GM21825 (cell line): ENCODE data around the gene HTRA3.
"Not testable (repeated sequence)": the region's sequence is repeated elsewhere in the genome, so short reads cannot be mapped to it uniquely, and the experiment has no call there.

Experiments
- ATAC-seq: cut with Tn5 transposase; IDR thresholded peaks from one replicate; pipeline ENCODE4 v1.9.1; 2021; ENCODE audit warnings: mild to moderate bottlenecking, moderate library complexity; ENCODE audit not compliant: unreplicated experiment

The HTRA3 gene

DNA sequence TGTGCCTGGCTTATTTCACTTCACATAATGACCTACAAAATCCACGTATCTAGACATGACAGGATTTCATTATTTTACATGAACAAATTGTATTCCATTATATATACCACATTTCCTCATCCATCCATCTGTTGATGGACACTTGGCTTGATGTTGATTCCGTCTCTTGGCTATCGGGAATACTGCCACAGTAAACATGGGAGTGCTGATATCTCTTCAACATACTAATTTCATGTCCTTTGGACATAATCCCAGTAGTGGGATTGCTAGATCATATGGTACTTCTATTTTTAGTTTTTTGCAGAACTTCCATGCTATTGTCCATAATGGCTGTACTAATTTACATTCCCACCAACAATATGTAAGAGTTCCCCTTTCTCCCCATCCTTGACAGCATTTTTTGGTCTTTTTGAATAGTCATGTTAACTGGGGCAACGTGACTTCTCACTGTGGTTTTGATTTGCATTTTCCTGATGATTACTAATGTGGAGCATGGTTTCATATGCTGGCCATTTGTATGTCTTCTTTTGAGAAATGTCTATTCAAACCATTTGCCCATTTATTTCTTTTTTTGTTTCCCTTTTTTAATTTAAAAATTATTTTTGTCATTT is 68.9 kb downstream of the HTRA3 start:
- no peak for ATAC-seq

DNA sequence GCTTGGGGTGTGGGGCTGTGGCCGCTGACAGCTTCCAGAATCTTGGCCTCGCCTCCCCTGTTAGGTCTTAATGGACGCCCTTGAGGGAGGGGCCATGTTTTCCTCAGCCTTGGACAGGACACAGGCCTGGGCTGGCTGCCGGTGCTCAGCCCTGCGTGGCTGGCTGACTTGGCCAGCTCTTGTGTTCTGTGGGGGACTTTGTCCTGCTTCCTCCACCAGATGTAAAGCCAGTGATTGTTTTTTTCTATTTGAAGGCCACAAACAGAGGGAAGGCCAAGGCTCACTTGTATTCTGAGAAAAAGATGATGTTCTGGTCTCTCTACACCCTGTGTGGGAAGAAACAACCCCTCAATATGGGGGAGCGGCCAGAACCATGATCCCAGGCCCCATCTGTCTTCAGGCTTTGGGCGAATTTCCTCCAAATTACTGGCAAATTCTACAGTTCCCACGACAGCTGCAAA is 71.3 kb downstream of the HTRA3 start:
- ATAC-seq = no peak

DNA sequence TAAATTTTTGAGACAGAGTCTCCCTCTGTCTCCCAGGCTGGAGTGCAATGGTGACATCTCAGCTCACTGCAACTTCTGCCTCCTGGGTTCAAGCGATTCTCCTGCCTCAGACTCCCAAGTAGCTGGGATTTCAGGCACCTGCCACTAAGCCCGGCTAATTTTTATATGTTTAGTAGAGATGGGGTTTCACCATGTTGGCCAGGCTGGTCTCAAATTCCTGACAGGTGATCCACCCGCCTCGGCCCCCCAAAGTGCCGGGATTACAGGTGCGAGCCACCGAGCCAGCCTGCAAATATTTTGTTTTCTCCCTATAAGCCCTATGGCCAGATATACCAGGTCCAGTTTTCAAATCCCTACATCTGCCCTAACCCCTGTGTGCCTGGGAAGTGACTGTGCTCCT is 71.7 kb downstream of the HTRA3 start:
- ATAC-seq = not testable (repeated sequence)

DNA sequence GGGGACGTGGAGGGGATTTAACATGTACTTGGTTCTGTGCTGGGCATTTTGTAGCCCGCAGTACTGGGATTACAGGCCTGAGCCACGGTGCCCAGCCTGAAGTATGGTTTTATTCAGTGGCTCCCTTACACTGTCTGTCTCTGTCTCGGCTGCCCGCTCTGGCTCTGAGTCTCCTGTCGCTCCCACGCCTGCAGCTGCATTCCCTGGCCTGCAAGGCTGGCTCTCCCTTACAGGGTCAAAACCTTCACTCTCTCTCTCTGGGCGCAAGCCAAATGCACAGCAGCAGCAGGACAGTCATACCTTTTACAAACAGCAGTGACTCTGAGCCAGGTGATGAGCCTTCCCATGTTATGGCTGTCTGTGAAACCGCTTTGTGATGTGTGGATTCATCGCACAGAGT is 72.1 kb downstream of the HTRA3 start:
- no peak for ATAC-seq

DNA sequence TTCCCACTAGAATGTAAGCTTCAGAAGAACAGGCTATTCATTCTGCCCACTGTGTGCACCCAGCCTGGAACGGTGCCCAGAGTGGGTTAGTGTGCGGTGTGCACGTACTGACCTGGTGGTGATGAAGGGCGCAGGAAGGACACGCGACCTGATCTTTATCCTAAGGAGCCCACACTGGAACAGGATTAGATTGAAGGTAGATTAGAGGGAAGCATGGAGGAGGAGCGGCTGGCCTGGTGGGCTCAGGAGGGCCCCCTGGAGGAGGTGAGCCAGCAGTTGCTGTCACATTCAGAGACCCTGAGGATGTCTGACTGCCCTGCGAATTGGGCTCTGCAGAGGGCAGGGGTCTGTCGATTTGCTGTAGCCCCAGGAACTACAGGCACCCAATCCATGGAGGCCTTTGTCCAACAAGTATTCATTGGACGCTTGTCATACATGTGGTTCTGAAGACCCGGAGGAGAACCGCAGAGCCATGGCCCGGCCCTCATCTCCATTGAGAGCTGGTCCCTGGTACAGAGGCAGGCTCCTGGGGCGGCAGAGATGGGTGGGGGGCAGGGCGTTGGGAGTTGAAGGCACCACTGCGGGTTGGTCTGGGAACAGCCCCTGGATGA is 73.2 kb downstream of the HTRA3 start:
- no peak for ATAC-seq

DNA sequence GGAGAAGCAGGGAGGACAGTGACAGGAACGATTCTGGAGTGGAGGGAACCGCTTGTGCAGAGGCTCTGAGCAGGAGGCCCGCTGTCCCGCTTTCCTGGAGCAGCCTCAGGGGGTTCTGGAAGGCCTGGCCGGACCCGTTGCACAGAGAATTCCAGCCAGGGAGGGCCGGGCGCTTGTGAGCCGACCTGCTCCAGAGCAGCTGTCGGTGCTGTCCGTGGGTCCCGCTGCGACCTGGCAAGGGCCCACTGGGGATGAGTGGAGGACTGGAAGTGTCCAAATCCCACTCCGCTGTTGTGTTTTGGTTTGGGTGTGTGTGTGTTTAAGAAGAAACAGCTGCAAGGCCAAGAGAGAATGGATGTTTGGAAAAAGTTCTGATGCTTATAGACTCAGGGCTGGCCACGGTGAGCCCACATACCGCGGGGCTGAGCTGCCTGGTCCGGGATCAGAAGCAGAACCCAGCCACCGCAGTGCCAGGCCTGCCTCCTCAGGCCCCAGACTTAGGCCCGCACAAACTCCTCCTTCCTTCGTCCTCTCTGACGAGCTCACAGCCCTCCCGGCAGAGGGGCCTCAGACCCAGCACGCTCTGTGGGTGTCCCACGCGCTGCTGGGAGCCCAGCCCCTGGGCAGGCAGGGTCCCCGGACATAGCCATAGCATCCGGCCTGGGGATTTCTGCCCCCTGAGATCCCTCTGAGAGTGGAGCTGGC is 73.9 kb downstream of the HTRA3 start:
- ATAC-seq = no peak

DNA sequence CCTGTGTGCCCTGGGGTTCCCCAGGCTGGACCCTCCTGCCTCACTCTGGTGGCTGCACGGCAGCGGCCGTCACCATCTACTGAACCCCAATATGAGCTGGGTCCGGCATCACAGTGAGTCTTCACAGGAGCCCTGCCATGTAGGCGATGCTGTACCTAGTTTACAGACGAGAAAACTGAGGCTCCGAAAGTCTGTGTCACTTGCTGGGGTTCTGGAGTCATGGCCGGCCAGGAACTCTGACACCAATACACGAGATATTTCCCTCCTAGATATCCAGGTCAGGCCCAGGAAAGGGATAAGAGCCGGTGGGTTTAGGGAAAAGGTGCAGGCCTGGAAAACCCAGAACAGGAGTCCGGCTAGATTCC is 74.4 kb downstream of the HTRA3 start:
- no peak for ATAC-seq

DNA sequence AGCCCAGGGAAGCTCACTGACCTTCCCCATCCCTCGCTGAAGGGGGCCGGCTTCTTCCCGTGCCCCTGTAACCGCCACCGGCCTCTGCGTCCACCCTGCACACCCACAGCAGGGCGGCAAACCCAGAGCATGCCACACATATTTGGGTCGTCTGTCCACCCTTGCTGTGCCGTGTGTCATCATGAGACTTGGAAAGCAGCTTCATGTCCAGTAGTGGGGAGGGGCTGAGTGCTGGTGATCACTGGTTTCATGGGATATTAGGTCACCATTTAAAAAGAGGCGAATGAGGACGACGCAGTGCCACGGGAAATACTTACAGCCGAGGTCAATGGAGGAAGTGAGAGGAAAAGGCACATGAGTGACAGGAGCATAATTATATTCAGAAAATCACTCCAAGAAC is 74.8 kb downstream of the HTRA3 start:
- ATAC-seq = no peak

DNA sequence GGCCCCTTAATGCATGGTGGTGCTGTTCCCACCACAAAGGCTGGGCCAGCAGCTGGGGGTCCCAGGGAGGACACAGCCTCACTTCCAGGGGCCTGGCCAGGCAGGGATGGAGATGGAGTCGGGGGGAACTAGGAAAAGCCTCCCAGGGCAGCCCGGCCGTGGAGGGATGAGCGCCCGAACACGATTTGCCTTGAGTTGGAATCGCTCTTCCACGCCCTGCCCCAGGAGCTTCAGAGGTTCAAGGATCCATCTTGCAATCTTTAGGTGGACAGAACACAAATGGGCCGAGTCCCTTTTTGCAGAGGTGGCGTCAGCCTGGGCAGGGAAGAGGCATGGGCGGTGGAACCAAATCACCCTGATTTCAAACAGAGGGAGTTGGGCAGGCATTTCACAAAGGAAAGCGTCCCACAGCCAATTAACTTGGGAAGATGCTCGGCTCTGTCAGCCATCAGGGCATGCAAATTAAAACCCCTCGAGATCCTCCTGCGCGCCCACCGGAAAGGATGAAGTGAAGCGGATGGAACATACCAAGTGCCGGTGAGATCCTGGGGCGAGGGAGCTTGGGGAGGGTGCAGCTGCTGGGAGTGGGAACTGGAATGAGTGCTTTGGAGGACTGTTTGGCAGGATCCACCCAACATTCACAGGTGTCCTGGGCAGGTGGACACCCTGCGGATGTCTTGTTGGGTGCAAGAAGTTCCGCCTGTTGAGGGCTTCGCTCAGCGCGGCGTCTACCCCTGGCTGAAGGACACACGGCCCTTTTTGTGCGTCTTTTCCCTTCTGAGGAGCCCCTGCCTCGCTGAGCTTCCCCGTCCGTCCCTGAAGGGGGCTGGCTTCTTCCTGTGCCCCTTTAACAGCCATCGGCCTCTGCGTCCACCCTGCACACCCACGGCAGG is 75.7 kb downstream of the HTRA3 start:
- no peak for ATAC-seq

DNA sequence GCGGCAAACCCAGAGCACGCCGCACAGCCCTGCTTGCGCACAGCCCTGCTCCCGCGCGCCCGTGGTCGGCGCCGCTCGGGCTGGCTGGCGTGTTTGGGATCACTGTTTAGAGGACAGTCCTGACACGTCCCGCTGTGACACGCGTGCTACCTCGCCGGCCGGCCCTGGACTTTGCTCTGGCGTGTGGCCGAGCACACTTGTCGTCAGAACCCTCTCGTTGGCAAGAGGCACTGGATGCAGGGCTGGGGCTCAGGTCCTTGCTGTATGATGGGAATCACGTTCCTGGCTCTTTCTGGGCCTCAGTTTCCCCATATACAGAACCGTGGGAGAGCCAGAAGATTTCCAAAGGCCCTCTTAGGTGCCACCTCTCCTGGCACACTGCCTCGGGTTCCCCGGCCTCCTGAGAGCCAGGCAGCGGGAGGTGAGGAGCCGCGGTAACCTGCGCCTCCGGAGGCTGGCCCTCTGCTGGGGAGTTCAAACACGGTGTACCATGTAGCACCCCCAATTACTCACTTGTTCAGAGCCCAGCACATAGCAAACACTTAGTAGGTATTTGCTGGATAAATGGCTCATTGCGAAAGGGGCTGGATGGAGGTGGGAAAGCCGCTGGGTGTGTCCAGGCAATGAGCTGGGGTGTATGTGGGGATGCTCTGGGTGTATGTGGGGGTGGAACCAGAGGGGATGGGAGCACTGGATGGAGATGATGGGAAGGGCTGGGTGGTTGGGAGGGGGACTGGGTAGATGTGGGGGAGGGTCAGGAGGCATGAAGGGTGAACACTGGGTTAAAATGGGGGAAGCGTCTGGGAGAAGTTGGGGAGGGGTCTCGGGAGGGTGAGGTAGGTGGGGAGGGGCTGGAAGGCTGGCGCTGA is 76.6 kb downstream of the HTRA3 start:
- ATAC-seq = no peak

DNA sequence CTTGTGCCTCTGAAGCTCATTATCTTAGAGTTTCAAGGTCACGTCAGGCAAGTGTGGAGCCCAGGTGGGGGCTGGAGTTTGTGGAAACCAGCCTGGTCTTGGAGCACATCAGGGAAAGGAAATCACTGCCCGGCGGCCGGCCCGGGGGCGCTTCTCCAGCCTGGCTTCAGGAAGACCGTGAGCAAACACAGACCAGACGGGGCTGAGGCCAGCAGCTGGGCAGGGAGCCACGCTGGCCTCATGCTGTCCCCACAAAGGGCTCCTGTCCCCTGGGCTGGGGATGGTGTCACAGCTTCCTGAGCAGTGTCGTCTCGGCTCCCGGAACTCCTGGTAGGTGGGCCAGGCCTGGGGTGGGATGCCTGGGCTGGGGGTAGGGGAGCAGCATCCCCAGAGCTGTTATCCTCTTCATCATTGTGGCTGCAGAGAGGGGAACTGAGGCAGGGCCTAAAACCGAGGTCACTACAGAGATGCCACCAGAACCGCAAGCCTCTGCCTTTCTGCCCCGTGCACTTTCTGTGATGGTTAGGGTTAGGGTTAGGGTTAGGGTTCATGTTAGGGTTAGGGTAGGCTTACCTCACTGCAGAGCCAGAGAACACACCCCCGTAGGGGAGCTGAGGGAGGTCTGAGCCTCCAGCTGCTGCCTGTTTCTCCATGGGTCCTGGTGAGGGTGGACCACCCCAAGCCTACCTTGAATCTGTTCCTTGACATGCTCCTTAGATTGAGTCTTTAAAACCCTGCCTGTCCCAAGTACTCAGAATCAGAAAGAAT is 77.5 kb downstream of the HTRA3 start:
- no peak for ATAC-seq

DNA sequence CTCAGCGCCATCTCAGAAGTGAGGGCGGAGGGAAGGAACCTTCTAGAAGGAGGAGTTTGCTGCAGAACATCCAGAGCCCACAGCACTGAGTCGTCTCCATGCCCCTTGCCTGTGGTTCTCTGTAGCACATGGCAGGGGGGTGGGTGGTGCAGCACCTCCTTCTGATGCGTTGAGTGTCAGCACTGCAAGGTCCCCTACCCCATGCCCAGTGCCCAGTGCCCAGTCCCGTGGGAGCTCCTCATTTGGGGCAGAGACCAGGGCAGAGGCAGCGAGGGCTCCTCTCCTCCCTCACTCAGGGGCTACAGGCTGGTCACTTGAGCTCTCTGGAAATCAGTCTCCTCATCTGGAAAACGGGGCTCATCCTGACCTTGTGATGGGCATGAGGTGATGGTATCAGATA is 78.1 kb downstream of the HTRA3 start:
- no peak for ATAC-seq

DNA sequence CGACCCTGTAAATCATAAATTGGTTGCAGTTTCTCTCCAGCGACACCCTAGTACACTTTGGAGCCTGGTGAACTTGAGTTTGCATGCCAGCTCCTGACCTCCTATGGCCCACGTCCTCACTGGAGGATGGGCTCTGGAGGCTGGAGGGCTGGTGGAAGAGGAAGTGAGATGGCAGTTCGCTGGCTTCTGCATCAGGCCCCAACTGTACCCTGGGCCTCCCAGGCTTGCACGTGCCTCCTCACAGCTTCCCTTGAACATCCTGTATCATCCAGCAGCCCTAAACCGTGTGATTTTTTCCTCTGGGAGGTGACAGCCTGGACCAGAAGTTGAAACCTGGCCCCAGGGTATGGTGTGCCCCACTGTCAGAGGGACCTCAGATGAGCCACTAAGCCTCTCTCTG is 78.5 kb downstream of the HTRA3 start:
- no peak for ATAC-seq

DNA sequence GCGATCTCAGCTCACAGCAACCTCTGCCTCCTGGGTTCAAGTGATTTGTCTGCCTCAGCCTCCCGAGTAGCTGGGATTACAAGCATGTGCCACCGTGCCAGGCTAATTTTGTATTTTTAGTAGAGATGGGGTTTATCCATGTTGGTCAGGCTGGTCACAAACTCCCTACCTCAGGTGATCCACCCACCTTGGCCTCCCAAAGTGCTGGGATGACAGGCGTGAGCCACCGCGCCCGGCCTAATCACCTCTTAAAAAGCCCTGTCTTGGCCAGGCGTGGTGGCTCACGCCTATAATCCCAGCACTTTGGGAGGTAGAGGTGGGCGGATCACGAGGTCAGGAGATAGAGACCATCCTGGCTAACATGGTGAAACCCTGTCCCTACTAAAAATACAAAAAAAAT is 79.7 kb downstream of the HTRA3 start:
- not testable (repeated sequence) for ATAC-seq

DNA sequence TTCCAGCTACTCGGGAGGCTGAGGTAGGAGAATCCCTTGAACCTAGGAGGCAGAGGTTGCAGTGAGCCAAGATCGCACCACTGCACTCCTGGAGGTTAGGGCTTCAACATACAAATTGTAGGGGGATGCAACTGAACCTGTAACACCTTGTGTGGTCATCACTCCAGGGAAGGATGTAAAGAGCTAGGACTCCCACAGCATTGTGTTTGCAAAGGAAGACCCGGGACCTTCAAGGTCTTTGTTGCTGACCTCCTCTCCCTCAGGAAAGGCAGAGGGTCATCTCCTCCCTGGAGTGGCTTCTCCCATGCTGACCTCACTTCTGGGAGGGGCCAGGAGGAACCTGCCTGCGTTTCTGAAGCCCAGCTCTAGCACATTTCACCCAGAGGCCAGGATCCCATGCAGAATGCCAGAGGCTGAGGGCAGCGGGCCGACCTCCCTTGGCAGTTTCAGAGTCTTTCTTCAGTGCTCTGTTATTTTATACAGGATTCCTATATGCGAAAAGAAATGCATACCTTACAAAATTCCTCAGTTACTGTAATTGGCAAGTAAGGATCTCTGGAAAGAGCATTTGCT is 80.2 kb downstream of the HTRA3 start:
- no peak for ATAC-seq

DNA sequence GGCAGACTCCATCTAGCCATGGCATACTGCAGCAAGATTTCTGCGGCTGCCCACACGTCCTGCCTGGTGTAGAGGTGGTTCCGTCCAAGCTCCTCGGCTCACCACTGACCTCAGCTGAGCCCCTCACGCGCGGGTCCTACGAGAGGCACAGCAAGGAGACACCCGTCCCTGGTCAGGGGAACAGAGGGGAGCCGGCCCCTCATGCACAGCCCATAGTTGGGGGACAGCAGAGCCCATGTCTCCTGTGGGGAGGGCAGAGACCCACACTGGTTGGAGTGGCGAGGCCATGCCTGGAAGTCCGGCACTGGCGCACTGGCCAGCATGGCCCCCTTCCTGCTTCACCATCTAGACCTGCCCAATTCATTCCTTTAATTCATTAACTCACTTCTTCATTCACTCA is 80.8 kb downstream of the HTRA3 start:
- ATAC-seq = no peak

DNA sequence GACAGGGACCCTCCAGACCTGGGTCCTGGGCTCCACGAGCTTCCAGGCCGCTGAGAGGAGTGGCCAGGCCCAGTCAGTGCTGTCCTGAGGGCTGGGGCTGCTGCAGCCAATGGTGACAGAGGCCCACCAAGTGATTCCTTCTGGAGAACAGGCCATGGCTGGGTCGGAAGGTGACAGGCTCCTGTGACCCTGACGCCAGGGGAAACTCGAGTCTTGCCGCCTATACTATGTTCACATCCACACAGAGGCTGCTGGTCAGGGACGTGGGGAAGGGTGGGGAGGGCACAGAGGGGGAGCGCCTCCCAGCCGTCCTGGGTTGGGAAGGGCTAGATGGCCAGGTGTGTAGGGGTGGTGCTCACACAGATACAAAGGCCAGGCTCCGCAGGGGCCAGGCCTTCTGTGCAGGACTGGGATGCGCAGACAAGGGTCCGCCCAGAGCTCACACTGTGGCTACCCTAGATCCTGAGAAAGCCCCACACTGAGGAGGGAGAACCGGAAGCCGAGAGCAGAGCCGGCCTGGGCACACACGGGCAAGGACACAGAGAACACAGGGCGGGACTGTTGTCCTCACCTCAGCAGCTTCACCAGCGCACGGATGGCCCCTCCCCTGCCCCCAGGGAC is 81.4 kb downstream of the HTRA3 start:
- no peak for ATAC-seq

DNA sequence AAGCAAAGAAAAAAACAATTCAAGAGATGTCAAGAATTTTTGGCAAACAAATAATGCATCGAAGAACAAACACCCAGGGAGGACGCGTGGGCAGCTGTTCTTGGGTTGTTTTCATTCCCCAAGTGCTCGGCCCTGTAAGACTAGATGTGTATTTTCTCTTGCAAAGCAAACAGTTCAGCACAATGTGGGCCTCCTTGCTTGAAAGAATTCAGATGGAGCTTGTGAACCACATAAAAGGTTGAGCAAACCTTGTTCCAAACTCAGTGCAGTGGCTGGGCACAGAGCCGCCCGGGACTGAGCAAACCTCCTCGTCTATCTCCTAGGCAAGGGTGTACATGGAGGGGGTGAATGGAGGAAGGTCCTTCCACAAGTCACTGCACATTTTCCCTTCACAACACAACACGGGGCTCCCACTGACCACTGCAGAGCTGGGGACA is 82.4 kb downstream of the HTRA3 start:
- ATAC-seq = no peak
